ENCODE results near the gene L2HGDH. TPM values are rescaled to one million over a fixed set of nuclear protein-coding genes. Genes with fewer than 3 reads are reported as not detected.
A peak's percentile ranks its signal among the peaks of the same experiment; 100 is the strongest.

The L2HGDH gene
- polyA plus RNA-seq, 1 of the 3 experiments (the other 2 are of a cell fraction) = 8.4 TPM

DNA sequence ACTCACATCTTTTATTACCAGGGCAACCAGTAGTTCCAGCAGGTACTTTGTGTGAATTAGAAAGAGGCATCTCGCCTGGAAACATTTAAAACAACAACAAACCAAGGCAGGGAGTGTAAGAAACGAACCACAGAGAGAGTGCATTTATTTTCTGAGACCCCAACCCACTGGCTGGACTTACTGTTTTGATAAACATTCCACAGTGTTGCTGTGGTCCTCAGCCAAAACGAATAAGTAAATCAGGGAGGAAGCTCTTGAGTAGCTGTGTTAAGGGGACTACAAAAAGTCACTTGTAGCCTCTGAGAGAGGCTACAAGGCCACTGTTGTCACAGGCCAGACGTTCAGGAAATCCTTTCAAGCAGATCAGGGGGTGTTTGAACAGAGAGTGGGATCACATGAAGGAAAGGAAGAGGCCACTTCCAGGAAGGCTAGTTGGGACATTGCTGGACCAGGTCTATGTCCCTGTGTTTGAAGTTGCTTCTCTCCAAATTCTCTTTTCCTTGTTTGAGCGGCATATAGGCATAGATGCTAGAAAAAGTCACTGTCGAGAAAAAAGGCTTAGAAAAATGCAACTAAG is 33.9 kb upstream of the L2HGDH start:
- WGBS (ENCODE audit: low lambda C conversion rate) = 67% methylated on average over 6 of the region's 6 CpGs
- H3K9me2 ChIP-seq = no peaks in the 10 kb centered on the region
- no peaks in the 10 kb centered on the region for H3K27me3 ChIP-seq (ENCODE audit: insufficient read depth)
- no peaks in the 10 kb centered on the region for H4K20me1 ChIP-seq (ENCODE audit: insufficient read depth)
- H3K79me2 ChIP-seq (ENCODE audit: insufficient read depth) = no peaks in the 10 kb centered on the region
- TF ChIP-seq FOXJ3 (CRISPR knock-in tag; IDR thresholded peaks at IDR 0.05) = no peak
- no peak overlapping the region for H3K27ac ChIP-seq (ENCODE audit: low read depth in 2 of 2, low read length in 1 of 2)
- H3K36me3 ChIP-seq (replicated peaks in 1 of 2; ENCODE audit: control insufficient read depth in 1 of 2, insufficient read depth in 2 of 2, low read length in 1 of 2) = no peaks in the 10 kb centered on the region
- H3K4me2 ChIP-seq = no peak overlapping the region
- H3K9me3 ChIP-seq = no peaks in the 10 kb centered on the region
- H2AFZ ChIP-seq (ENCODE audit: low read depth) = no peak overlapping the region
- POLR2A ChIA-PET = no interaction called here
- no peak overlapping the region for H3K9ac ChIP-seq
- H3F3A ChIP-seq (replicated peaks; ENCODE audit: insufficient read depth) = peaks cover 4% of the 10 kb centered on the region
- H3K4me1 ChIP-seq (ENCODE audit: control insufficient read depth in 1 of 2, insufficient read depth in 2 of 2, low read depth in 1 of 2, low read length in 1 of 2) = peaks cover 16 to 20% of the 10 kb centered on the region in 2 experiments
- CTCF ChIA-PET = interaction anchor here (1.1 to 6.9 kb wide), 3 partner anchors 19 to 186 kb away, joined by 3 to 65 read pairs (median 6); partner anchors contain the start of gene MAP4K5
- H3K4me3 ChIP-seq (ENCODE audit: low read depth in 2 of 2, low read length in 1 of 2) = no peak overlapping the region
- no peak for DNase-seq

DNA sequence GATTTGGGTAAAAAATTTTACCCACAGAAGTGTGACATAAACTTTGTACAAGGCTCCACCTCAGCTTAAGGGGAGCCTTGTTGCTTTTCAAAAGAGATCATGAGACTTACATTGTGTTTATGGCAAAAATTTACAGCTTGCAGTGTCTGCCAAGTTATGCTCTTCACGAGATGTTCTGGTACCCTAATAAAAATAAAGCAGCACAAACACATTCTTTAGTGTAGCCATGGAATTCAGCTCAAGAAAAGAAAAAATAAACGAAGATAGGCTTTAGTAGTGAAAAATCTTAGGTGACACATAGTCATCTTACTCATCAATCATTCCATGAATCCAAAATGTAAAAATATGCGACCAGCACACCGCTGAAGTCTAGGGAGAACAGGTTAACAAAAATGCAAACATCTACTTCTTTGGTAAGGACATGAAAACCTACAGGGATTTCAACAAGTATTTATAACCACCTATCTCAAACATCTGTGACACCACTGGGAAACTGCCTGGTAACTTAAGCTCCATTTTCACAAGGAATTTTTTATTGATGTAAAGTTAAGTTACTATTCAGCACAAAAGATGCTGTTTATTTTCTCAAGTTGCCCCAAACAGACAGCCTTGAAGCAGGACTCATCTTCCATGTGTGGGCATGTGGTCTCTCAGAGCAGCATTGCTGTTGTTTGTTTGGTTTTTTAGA is 33.0 kb upstream of the L2HGDH start:
- Histone ChIP-seq H3K27ac (ENCODE audit: low read depth in 2 of 2, low read length in 1 of 2) (peak overlapping the region in 1 of 2 experiments; percentile 16; a peak in 1 of 4 replicates), H3K4me3 (ENCODE audit: low read depth in 2 of 2, low read length in 1 of 2) (no peak overlapping the region), H3K9me3 (no peaks in the 10 kb centered on the region), H3K9me2 (no peaks in the 10 kb centered on the region), H3F3A (replicated peaks; ENCODE audit: insufficient read depth) (peaks cover 4% of the 10 kb centered on the region), H4K20me1 (ENCODE audit: insufficient read depth) (no peaks in the 10 kb centered on the region), H3K4me1 (ENCODE audit: control insufficient read depth in 1 of 2, insufficient read depth in 2 of 2, low read depth in 1 of 2, low read length in 1 of 2) (peaks cover 16 to 20% of the 10 kb centered on the region in 2 experiments), H3K27me3 (ENCODE audit: insufficient read depth) (no peaks in the 10 kb centered on the region), H3K79me2 (ENCODE audit: insufficient read depth) (no peaks in the 10 kb centered on the region), H3K9ac (no peak overlapping the region), H3K4me2 (no peak overlapping the region), H3K36me3 (replicated peaks in 1 of 2; ENCODE audit: control insufficient read depth in 1 of 2, insufficient read depth in 2 of 2, low read length in 1 of 2) (no peaks in the 10 kb centered on the region), H2AFZ (ENCODE audit: low read depth) (no peak overlapping the region)
- POLR2A ChIA-PET = no interaction called here
- CTCF ChIA-PET = interaction anchor here (1.1 to 6.9 kb wide), 4 partner anchors 8 to 187 kb away, joined by 3 to 65 read pairs (median 4); partner anchors contain the start of gene MAP4K5
- WGBS (ENCODE audit: low lambda C conversion rate) = 80% methylated on average over 4 of the region's 4 CpGs
- TF ChIP-seq RFX5 (IDR thresholded peaks at IDR 0.05; ENCODE audit: low read length) (0 out of 2 replicates have a peak, but pooled peaks have one; percentile 17), MEF2A (IDR thresholded peaks at IDR 0.05; ENCODE audit: borderline replicate concordance, low read depth) (no peak)
- no peak for DNase-seq

DNA sequence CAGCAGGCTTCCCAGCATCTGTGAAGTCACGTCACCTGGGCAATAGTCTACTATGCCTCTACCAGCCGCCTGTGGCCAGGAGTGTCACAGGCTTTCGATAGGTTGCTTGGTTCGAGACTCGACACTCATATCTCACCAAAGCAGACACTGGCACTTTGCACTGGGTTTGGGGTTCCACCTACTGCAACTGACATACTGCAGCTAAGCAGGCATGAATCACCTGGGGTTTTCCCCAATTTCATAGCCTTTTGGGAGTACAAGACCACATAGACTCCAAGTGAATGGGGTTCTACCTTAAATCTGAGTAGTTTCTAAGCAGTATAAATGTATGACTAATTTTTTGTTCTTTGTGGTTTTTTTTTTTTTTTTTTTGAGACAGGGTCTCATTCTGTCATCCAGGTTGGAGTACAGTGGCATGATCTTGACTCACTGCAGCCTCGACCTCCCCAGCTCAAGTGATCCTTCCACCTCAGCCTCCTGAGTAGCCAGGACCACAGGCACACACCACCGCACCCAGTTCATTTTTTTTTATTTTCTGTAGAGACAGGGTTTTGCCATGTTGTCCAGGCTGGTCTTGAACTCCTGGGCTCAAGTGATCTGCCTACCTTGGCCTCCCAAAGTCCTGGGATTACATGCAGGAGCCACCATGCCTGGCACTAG is 32.2 kb upstream of the L2HGDH start:
- Histone ChIP-seq H3K9ac (no peak overlapping the region), H3K9me3 (no peaks in the 10 kb centered on the region), H3K9me2 (no peaks in the 10 kb centered on the region), H3K27ac (ENCODE audit: low read depth in 2 of 2, low read length in 1 of 2) (no peak overlapping the region), H3K4me2 (no peak overlapping the region), H3K79me2 (ENCODE audit: insufficient read depth) (no peaks in the 10 kb centered on the region), H3K27me3 (ENCODE audit: insufficient read depth) (no peaks in the 10 kb centered on the region), H3F3A (replicated peaks; ENCODE audit: insufficient read depth) (peaks cover 4% of the 10 kb centered on the region), H4K20me1 (ENCODE audit: insufficient read depth) (no peaks in the 10 kb centered on the region), H3K36me3 (replicated peaks in 1 of 2; ENCODE audit: control insufficient read depth in 1 of 2, insufficient read depth in 2 of 2, low read length in 1 of 2) (no peaks in the 10 kb centered on the region), H3K4me3 (ENCODE audit: low read depth in 2 of 2, low read length in 1 of 2) (no peak overlapping the region), H2AFZ (ENCODE audit: low read depth) (no peak overlapping the region), H3K4me1 (ENCODE audit: control insufficient read depth in 1 of 2, insufficient read depth in 2 of 2, low read depth in 1 of 2, low read length in 1 of 2) (peaks cover 16 to 20% of the 10 kb centered on the region in 2 experiments)
- TF ChIP-seq, protein P1, sequence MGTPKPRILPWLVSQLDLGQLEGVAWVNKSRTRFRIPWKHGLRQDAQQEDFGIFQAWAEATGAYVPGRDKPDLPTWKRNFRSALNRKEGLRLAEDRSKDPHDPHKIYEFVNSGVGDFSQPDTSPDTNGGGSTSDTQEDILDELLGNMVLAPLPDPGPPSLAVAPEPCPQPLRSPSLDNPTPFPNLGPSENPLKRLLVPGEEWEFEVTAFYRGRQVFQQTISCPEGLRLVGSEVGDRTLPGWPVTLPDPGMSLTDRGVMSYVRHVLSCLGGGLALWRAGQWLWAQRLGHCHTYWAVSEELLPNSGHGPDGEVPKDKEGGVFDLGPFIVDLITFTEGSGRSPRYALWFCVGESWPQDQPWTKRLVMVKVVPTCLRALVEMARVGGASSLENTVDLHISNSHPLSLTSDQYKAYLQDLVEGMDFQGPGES (IDR thresholded peaks at IDR 0.05; ENCODE audit: low read depth, low read length) = no peak
- no peak for TF ChIP-seq TEAD4 (IDR thresholded peaks at IDR 0.05; ENCODE audit: borderline replicate concordance, insufficient read depth)
- no peak for TF ChIP-seq JUND (IDR thresholded peaks at IDR 0.05)
- no peak for TF ChIP-seq SMC3 (IDR thresholded peaks at IDR 0.05; ENCODE audit: low read depth, low read length)
- no peak for TF ChIP-seq GATA2 (CRISPR knock-in tag; IDR thresholded peaks at IDR 0.05)
- no peak for TF ChIP-seq FOXM1 (IDR thresholded peaks at IDR 0.05; ENCODE audit: low read depth)
- TF ChIP-seq, protein P2, sequence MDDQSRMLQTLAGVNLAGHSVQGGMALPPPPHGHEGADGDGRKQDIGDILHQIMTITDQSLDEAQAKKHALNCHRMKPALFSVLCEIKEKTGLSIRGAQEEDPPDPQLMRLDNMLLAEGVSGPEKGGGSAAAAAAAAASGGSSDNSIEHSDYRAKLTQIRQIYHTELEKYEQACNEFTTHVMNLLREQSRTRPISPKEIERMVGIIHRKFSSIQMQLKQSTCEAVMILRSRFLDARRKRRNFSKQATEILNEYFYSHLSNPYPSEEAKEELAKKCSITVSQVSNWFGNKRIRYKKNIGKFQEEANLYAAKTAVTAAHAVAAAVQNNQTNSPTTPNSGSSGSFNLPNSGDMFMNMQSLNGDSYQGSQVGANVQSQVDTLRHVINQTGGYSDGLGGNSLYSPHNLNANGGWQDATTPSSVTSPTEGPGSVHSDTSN (IDR thresholded peaks at IDR 0.05) = no peak
- TF ChIP-seq MXI1 (IDR thresholded peaks at IDR 0.05; ENCODE audit: low read depth, low read length) = no peak
- TF ChIP-seq RCOR1 (IDR thresholded peaks at IDR 0.05; ENCODE audit: low read length) = no peak
- DNase-seq = no peak
- ChIA-PET POLR2A (no interaction called here), CTCF (interaction anchor here (0.9 to 6.9 kb wide), 4 partner anchors 8 to 188 kb away, joined by 3 to 65 read pairs (median 6); partner anchors contain the start of gene MAP4K5)
- WGBS (ENCODE audit: low lambda C conversion rate) = 97% methylated on average over 2 of the region's 7 CpGs
